GM12875 (cell line): Measurements from ENCODE around the gene HLA-DQB1.

Source experiments
- H3K4me3 ChIP-seq: one replicate; pipeline ENCODE4 v1.5.1; 2011; ENCODE audit warnings: low read depth, low read length, control low read depth
- TF ChIP-seq, protein P1 (sequence below): IDR thresholded peaks from 2 replicates; pipeline ENCODE4 v1.5.1; 2011; ENCODE audit warnings: low read depth, mild to moderate bottlenecking, control low read depth, inconsistent platforms, low read length, moderate library complexity, borderline replicate concordance; ENCODE audit not compliant: insufficient read depth

Gene HLA-DQB1

GRCh38 chr6:32622545-32623401, 43.7 kb downstream of the HLA-DQB1 start:
- H3K4me3 ChIP-seq: no peak overlapping the region
- TF ChIP-seq, protein P1, sequence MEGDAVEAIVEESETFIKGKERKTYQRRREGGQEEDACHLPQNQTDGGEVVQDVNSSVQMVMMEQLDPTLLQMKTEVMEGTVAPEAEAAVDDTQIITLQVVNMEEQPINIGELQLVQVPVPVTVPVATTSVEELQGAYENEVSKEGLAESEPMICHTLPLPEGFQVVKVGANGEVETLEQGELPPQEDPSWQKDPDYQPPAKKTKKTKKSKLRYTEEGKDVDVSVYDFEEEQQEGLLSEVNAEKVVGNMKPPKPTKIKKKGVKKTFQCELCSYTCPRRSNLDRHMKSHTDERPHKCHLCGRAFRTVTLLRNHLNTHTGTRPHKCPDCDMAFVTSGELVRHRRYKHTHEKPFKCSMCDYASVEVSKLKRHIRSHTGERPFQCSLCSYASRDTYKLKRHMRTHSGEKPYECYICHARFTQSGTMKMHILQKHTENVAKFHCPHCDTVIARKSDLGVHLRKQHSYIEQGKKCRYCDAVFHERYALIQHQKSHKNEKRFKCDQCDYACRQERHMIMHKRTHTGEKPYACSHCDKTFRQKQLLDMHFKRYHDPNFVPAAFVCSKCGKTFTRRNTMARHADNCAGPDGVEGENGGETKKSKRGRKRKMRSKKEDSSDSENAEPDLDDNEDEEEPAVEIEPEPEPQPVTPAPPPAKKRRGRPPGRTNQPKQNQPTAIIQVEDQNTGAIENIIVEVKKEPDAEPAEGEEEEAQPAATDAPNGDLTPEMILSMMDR: peak; percentile 72

DNA sequence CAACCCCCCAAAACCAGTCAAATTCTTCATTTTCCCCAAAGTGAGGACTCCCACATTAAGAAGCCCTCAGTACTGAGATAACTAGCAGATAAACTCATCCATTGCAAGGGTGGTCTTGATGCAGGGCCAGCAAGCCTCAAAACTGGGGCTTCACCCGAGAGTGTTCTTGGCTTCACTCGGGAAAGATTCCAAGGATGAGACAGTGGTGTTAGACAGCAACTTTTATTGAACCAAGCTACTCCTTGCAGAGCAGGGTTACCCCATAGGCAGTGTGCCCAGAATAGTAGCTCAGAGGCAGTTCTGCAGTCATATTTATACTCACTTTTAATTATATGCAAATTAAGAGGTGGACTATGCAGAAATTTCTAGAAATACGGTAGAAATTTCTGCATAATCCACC, 45.1 kb downstream of the HLA-DQB1 start:
- TF ChIP-seq, protein P1: no peak
- H3K4me3 ChIP-seq: no peak overlapping the region

DNA sequence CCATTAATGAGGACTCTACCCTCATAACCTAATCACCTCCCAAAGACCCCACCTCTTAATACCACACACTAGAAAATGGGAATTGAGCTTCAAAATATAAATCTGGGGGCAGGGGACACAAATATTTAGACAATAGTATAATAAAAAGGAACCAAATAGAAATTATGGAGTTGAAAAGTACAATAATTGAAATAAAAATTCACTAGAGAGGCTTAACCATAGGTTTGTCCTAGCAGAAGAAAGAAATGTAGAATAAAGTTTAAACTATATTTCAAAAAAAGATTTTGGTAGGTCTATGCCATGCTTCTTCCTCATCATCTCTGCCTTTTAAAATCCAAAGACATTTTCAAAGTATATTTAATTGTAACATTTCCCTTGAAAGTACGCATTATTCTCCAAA, 48.7 kb downstream of the HLA-DQB1 start:
- H3K4me3 ChIP-seq: no peak overlapping the region
- TF ChIP-seq, protein P1: no peak

DNA sequence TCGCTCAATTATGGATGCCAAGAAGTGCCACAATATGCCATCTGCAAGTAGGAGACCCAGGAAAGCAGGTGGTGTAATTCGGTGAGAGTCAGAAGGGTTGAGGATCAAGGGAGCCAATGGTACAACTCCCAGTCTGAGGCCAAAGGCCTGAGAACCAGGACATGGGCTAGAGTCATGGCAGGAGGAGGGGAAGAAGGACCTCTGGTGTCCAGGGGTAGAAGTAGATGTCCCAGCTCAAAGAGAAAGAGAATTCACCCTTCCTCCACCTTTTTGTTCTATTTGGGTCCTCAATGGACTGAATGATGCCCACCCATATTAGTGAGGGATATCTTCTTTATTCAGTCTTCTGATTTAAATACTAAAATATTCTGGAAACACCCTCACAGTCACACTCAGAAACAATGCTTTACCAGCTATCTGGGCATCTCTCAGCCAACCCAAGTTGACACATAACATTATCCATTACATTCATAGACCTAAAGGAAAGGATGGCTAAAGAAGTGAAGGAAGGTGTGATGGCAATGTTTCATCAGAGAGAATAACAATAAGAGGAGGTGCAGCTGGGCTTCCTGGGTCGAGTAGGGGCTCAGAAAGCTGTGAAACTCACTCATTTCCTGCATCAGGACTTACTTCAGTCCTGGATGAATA, 50.4 kb downstream of the HLA-DQB1 start:
- TF ChIP-seq, protein P1: no peak
- no peak overlapping the region for H3K4me3 ChIP-seq

GRCh38 chr6:32614366-32615081, 51.9 kb downstream of the HLA-DQB1 start:
- TF ChIP-seq, protein P1: no peak
- H3K4me3 ChIP-seq: no peak overlapping the region

DNA sequence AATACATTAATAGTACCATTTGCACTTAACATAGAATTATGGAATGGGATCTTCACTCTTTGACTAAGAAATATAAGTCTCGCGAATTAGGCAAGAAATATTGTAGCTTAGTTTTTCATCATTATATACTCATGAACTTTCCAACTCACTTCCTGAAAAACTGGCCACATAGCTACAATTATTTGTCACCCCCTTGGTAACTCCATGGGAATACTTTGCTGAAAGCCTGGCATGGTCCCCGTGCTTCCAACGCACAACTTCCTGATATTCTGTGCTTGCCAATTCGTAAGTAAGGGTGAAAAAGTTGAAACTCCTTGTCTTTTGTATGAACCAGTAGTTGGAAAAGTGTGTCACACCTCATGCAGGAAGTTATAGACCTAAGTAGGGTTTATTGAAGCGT, 53.0 kb downstream of the HLA-DQB1 start:
- no peak overlapping the region for H3K4me3 ChIP-seq
- TF ChIP-seq, protein P1: no peak
